NCI-H526 treated with DMSO at 0.1 percent for 48 hours (cell line): ENCODE results near the gene TMEM38A.
"Not testable (repeated sequence)": the region's sequence is repeated elsewhere in the genome, so short reads cannot be mapped to it uniquely, and the experiment has no call there.

Experiments used
- DNase-seq: peaks from one replicate; lab custom pipeline; 2025; lab: John Stamatoyannopoulos, UW

The TMEM38A gene

DNA sequence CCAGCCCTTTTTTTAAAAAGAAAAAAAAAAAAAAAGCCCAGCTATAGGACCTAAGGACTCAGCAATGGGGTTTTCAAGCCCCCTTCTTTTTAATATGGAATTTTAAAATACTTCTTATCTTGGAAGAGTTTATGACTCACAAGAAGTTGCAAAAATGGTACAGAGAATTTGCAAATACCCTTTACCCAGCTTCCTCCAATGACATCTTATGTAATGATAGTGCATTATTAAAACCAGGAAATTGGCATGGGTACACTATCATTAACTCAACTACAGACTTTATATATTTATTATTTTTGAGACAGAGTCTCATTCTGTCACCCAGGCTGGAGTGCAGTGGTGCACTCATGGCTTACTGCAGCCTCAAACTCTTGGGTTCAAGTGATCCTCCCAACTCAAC lies 16.1 kb downstream of the TMEM38A start:
- no peak for DNase-seq

DNA sequence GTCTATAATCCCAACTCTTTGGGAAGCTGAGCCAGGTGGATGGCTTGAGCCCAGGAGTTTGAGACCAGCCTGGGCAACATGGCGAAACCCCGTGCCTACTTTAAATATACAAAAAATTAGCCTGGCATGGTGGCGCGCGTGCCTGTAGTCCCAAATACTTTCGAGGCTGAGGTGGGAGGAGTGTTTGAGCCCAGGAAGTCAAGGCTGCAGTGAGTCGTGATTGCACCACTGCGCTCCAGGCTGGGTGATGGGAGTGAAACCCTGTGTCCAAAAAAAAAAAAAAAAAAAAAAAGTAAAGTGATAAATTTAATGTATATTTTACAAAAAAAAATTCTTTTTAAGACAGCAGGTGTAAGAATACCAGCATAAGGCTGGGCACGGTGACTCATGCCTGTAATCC lies 17.6 kb downstream of the TMEM38A start:
- DNase-seq: no peak

DNA sequence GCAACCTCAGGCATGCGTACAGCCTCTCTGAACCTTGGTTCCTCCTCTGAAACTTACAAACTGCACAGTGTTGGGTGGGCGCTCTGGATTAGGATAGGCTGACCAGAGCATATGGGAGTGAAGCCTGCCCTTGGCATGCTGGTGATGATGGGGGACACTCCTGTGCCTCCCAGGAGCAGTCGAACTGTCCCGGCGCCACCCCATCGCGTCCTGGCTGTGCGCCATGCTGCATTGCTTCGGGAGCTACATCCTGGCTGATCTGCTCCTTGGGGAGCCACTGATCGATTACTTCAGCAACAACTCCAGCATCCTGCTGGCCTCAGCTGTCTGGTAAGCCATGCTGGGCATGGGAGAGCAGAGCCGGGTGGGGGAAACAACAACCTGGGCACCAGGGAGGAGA lies 18.9 kb downstream of the TMEM38A start:
- no peak for DNase-seq

DNA sequence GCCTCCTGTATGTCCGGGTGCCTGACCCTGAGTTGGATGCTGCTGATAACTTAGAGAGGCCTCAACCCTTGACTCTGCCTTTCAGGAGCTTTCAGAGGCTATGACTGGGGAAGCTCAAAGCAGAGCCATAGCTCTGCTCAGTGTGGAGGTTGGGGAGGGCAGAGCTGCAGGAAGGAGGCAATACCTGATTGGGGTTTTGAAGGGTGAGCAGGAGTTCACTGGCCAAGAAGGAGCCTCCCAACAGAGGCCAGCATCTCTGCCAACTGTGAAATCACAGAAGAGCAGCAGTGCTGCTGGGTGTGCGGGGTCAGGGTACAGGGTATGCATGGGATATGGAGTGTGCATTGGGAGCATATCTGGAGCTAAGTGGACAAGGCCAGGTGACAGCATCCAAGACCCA lies 21.6 kb downstream of the TMEM38A start:
- no peak for DNase-seq

DNA sequence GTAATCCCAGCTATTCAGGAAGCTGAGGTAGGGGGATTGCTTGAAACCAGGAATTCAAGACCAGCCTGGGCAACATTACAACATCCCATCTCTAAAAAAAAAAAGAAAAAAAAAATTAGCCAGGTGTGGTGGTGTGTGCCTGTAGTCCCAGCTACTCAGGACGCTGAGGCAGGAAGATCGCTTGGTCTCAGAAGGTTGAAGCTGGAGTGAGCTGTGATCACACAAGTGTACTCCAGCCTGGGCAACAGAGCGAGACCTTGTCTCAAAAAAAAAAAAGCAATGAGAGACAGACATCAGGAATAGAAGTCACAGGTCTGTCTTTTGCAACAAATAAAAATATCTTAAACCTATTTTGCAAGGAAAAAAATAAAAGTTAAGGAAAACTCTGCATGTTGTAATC lies 23.3 kb downstream of the TMEM38A start:
- DNase-seq: no peak

DNA sequence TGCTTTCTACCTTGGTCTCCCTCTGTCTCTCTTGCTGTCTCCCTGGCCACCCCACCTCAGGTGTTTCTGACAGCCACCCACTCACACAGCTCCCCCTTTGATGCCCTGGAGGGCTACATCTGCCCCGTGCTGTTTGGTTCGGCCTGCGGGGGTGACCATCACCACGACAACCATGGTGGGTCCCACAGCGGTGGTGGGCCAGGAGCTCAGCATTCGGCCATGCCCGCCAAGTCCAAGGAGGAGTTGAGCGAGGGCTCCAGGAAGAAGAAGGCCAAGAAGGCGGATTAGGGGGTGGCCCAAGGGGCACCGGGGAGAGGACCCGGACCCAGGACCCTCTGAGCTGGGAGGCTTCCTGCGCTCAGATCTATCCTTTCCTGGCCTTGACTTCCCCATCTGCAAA lies 27.1 kb downstream of the TMEM38A start:
- DNase-seq: no peak

DNA sequence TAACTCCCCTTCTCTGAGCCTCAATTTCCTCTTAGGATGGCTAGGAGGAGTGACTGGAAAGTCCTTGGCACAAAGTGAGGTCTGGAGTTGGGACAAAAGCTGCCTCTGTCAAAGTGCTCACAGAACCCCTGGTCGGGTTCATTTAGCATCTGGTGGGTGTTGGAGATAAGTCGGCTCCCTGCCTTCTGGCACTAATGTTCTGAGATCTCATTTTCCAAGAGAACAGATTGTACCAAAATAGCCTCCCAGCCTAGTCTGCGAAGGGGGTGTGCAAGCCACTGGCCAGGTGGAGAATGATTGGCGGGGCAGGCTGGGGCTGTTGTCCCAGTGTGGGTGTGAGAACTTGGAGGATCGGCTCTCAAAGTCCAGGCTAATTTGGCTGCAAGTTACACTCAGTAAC lies 38.0 kb downstream of the TMEM38A start:
- DNase-seq: no peak

DNA sequence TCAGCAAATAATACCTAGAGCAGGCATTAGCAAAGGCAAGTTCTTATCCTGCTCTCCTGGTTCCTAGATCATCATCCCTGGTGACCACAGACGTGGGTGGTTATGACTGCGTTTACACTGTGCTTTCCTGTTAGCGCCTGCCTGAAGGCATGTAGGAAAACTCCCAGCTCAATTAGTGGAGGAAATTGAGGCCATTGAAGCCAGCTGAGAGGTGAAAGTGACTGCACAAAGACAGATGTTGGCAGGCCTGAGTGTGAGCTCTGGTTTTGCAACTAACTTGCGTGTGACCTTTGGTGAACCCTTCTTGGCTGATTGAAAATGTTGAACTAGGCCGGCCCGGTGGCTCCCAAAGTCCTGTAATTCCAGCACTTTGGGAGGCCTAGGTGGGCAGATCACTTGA lies 41.2 kb downstream of the TMEM38A start:
- DNase-seq: no peak

DNA sequence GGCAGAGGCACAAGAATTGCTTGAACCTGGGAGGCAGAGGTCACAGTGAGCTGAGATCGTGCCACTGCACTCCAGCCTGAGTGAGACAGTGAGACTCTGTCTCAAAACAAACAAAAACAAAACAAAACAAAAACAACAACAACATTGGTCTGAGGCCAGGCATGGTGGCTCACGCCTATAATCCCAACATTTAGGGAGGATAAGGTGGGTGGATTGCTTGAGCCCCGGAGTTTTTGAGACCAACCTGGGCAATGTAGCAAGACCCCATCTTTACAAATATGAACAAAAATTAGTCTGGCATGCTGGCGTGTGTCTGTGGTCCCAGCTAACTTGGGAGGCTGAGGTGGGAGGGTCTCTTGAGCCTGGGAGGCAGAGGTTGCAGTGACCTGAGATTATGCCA lies 42.7 kb downstream of the TMEM38A start:
- DNase-seq: no peak

DNA sequence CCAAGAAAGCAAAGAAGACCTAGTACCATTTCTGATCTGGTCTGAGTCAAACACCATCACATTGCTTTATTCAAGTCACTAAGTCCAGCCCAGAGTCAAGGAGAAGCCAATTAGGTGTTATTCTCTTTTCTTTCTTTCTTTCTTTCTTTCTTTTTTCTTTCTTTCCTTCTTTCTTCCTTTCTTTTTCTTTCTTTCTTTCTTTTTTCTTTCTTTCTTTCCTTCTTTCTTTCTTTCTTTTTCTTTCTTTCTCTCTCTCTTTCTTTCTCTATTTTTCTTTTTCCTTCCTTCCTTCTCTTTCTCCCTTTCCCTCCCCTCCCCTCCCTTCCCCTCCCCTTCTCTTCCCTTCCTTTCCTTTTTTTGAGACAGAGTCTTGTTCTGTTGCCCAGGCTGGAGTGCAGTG lies 49.9 kb downstream of the TMEM38A start:
- DNase-seq: not testable (repeated sequence)

DNA sequence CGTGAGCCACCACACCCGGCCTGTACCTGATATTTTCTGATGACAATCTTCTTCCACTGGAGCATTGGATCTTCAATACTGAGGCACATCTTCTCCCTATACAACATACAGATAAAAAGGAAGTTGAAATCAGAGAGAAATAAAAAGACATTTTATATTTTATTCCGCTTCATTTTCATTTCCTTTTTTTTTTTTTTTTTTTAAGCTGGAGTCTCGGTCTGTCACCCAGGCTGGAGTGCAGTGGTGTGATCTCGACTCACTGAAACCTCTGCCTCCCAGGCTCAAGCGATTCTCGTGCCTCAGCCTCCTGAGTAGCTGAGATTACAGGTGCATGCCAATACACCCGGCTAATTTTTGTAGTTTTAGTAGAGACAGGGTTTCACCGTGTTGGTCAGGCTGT lies 51.4 kb downstream of the TMEM38A start:
- DNase-seq: not testable (repeated sequence)

DNA sequence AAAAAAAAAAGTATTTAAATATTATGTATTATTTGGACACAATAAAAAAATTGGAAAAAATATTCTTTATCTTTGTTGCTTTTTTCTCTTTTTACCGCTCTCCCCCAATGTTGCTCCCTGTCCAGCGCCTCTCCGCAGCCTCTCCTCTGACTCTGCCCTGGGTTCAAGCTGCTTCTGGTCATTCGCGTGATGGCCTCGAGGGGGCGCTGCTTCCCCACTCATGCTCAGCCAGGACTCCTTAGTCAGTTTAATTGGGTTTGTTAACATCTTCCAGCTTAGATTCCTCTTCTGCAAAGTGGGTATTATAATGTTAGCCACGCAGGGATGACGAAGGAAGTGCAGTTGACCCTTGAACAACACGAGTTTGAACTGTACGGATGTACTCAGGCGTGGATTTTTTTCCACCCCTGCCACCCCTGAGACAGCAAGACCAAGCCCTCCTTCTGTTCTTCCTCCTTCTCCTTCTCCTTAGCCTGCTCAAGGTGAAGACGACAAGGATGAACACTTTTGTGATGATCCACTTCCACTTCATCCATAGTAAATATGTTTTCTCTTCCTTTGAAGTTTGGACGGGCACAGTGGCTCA lies 53.9 kb downstream of the TMEM38A start:
- DNase-seq: peak; percentile 13

DNA sequence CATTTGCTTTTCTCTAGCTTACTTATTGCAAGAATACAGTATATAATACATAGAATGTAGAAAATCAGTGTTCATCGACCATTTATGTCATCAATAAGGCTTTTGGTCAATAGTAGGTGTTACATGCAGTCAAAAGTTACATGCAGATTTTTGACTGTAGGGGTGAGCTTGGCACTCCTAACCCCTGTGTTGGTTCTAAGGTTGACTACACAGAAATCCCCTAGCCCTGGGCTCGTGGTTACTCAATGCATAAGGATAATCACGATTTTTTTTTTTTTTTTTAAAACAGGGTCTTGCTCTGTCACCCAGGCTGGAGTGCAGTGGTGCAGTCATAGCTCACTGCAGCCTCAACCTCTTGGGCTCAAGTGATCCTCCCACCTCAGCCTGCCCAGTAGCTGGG lies 54.7 kb downstream of the TMEM38A start:
- no peak for DNase-seq

DNA sequence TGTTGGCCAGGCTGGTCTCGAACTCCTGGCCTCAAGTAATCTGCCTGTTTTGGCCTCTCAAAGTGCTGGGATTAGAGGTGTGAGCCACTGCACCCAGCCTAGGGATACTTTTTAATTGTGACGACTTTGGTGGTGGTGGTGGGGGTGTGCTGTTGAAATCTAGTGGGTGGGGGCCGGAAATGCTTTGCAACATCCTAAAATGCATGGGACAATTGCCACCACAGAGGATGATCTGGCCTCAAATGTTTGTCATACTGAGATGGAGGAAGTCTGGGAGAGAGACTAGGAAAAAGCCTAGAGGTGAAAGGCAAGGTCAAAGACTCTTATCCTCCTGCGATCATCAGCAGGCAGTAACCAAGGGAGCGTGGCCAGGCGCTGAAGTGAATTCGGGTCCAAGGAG lies 60.1 kb downstream of the TMEM38A start:
- no peak for DNase-seq

DNA sequence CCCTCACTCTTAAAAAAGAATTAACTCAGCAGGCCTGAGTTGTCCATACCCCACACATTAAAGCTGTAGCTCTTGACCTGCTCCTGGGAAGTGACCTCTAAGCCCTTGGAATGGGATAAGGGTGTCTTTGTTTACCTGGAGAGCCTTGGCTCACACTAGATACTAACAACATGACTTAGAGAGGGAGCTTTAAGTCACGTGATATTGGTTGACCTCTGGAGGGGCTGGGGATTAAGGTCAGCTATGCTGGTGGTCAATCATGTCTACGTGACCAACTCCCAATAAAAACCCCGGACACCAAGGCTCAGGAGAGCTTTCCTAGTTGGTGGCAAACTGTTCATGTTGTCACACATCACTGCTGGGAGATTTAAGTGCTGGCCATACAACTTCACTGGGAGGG lies 61.7 kb downstream of the TMEM38A start:
- no peak for DNase-seq

DNA sequence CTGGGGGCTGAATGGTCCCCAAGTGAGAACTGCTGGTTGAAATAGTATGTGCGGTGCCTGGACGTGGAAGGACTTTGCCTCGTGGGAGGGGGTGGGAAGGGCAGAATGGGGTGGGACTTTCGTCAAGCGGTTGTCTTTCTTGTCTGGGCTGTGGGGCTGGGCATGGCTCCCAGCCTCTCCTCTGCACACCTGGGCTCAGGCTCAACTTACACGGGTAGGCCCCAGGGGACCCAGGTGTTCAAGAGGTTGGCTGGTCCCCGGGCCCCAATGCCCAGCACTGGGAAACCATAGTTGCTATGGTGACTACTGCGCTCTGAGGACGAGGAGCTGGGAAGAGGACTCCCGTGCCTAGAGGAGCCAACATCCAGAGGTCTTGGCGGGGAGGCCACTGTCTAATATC lies 66.0 kb downstream of the TMEM38A start:
- DNase-seq: no peak

DNA sequence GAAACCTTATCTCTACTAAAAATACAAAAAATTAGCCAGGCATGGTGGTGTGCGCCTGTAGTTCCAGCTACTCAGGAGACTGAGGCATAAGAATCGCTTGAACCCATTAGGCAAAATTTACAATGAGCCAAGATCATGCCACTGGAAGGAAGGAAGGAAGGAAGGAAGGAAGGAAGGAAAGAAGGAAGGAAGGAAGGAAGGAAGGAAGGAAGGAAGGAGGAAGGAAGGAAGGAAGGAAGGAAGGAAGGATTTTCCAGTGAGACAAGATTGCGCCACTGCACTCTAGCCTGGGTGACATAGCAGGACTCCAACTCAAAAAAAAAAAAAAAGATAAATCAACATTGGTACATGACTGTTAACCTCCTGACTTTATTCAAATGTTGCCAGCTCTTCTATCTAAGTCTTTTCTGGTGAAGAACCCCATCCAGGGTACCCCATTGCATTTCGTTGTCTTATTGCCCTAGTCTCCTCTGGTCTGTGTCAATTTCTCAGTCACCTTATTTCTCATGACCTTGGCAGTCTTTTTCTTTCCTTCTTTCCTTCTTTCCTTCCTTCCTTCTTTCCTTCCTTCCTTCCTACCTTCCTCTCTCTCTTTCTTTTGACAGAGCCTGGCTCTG lies 74.8 kb downstream of the TMEM38A start:
- DNase-seq: not testable (repeated sequence)

DNA sequence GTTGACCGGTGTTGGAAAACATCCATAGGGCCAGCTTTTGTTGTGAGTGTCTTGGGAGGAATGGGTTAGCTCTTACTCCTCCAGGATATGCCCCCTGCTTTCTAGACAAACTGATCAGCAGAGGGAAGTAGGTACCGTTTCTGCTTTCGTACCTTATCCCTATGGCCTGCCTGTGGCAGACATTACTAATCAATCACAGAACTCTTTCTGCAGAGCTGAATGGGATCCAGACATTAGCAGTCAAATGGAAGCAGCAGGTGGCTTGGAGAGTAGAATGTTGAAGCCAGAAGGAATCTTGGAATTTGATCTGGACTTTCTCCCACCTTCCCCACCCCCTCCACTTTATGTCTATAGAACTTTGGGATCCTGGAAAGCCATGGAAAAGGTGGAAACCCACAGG lies 75.8 kb downstream of the TMEM38A start:
- no peak for DNase-seq

DNA sequence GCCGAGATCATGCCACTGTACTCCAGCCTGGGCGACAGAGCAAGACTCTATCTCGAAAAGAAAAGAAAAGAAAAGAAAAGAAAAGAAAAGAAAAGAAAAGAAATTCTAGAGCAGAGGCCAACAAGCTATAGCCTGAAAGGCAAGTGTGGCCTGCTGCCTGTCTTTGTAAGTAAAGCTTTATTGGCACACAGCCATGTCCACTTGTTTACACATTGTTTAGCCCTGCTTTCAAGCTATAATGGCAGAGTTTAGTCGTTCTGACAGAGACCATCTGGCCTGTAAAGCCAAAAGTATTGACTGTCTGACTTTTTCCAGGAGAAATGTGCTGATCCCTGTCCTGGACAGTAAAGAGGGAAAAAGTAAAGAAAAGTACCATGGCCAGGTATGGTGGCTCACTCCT lies 77.0 kb downstream of the TMEM38A start:
- no peak for DNase-seq

DNA sequence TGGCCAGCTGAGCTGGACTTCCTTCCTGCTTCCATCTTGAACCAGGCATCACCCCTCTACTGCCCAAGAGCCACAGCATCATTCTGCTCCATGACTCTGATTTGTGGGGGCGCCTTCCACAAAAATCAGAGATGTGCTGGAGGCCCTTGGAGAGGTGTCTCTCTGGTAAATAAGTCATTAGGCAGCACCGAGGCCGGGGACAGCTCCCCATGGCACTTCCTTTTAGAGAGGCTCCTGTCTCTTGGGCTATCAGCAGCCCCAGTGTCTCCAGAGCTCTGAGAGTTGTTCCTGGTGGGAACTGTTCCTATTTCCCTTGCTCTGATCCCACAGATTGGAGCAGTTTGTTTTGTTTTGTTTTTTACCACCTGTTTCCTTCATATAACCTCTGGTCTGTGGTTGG lies 78.6 kb downstream of the TMEM38A start:
- DNase-seq: no peak
